Left lobe of liver (tissue), 2 donors: ENCODE measurements around the gene RTKN. TPM values are rescaled to one million over a fixed set of nuclear protein-coding genes. Genes with fewer than 3 reads are reported as not detected.

ENCODE experiments used
- ATAC-seq: fragments of 200-7000 bp; cut with Tn5 transposase; one replicate; pipeline ENCODE4 v1.9.1; 2020; ENCODE audit warnings: mild to moderate bottlenecking, moderate library complexity
- DNase-seq: peaks from one replicate; pipeline ENCODE4 v3.0.0-alpha.2; 2020; ENCODE audit warnings: low spot score
- total RNA-seq: library from RNA; stranded (reverse); gene quantifications from one replicate; pipeline ENCODE4 v1.2.1, GENCODE V29; 2021
- donor health status: DM: no; HTN: no; CAD: no; lungs with moderate emphysema.
- donor health status: DM: no; HTN: yes; CAD: no.

Gene RTKN
- total RNA-seq, 1 donor from 2014 or later = 114 TPM

GRCh38 chr2:74440378-74441169 is 1.2 kb downstream of the RTKN start:
- peak; percentile 89 for DNase-seq
- peak; percentile 80 for ATAC-seq

- no peak for DNase-seq
- ATAC-seq = peak; percentile 21
Observed at GRCh38 chr2:74439803-74440377, 1.8 kb downstream of the RTKN start.

- DNase-seq (no peak), ATAC-seq (no peak)
Observed at GRCh38 chr2:74439373-74439772, 2.4 kb downstream of the RTKN start.

GRCh38 chr2:74438248-74438647 is 3.5 kb downstream of the RTKN start:
- ATAC-seq (no peak), DNase-seq (no peak)

GRCh38 chr2:74436848-74437695 is 4.7 kb downstream of the RTKN start:
- DNase-seq (no peak), ATAC-seq (no peak)

GRCh38 chr2:74436111-74436805 is 5.5 kb downstream of the RTKN start:
- DNase-seq (no peak), ATAC-seq (no peak)

GRCh38 chr2:74430502-74430901 is 11.2 kb downstream of the RTKN start:
- no peak for DNase-seq
- ATAC-seq = peak; percentile 51

GRCh38 chr2:74429487-74430451 is 12.0 kb downstream of the RTKN start:
- peak; percentile 82 for ATAC-seq

GRCh38 chr2:74428675-74429074 is 13.1 kb downstream of the RTKN start:
- ATAC-seq (no peak), DNase-seq (no peak)

More at GRCh38 chr2:74429487-74430451, 12.0 kb downstream of the RTKN start:
- peak; percentile 92 for DNase-seq

GRCh38 chr2:74427551-74427950 is 14.2 kb downstream of the RTKN start:
- ATAC-seq (no peak), DNase-seq (no peak)

- ATAC-seq (no peak), DNase-seq (no peak)
Observed at GRCh38 chr2:74426181-74426758, 15.5 kb downstream of the RTKN start.

- DNase-seq (no peak), ATAC-seq (no peak)
Observed at GRCh38 chr2:74425523-74425922, 16.2 kb downstream of the RTKN start.

- ATAC-seq (no peak), DNase-seq (no peak)
Observed at GRCh38 chr2:74424995-74425406, 16.7 kb downstream of the RTKN start.

GRCh38 chr2:74424139-74424992 is 17.4 kb downstream of the RTKN start:
- peak; percentile 6 for ATAC-seq
- no peak for DNase-seq

- DNase-seq (no peak), ATAC-seq (peak; percentile 2)
Observed at GRCh38 chr2:74423231-74424095, 18.3 kb downstream of the RTKN start.

GRCh38 chr2:74421221-74421870 is 20.4 kb downstream of the RTKN start, which contains the start of the genes C2orf81 and WDR54:
TSS of gene C2orf81 (minus strand) at chr2:74421619. CDS start at chr2:74421560, 59 bp downstream.
TSS of gene WDR54 (plus strand) at chr2:74421730. CDS start at chr2:74422154, 424 bp downstream.
- peak; percentile 66 for ATAC-seq
- DNase-seq = peak; percentile 71
